CD14-positive monocyte (primary cell): ENCODE measurements around the gene ST3GAL5. TPM values are rescaled to one million over a fixed set of nuclear protein-coding genes. Genes with fewer than 3 reads are reported as not detected.
A peak's percentile ranks its signal among the peaks of the same experiment; 100 is the strongest.

Experiments
- DNase-seq, 3 donors: peaks; one replicate each; pipeline ENCODE4 v3.0.0-alpha.2; 2011 to 2022
- H2AFZ ChIP-seq: 2 replicates; pipeline ENCODE4 v1.6.0; 2012; ENCODE audit warnings: mild to moderate bottlenecking, low read depth, low read length, inconsistent platforms; ENCODE audit not compliant: insufficient read depth, poor library complexity, severe bottlenecking
- H3K27ac ChIP-seq, 2 donors: 1 replicate in 1 of 2; 2 replicates in 1 of 2; pipeline ENCODE4 v1.5.1; 2012 to 2013; ENCODE audit warnings: low read length in 2 of 2, control low read depth in 1 of 2, inconsistent platforms in 1 of 2, low read depth in 1 of 2, mild to moderate bottlenecking in 1 of 2
- H3K27me3 ChIP-seq, 2 donors: one replicate each; pipeline versions ENCODE4 v1.6.0 to v1.6.1; 2011 to 2013; ENCODE audit warnings: low read length in 2 of 2; ENCODE audit not compliant: control insufficient read depth in 2 of 2, insufficient read depth in 2 of 2
- H3K36me3 ChIP-seq, 2 donors: replicated peaks in 1 of 2; 1 replicate in 1 of 2; 2 replicates in 1 of 2; pipeline versions ENCODE4 v1.5.1 to v1.6.1; 2012 to 2013; ENCODE audit warnings: low read length in 2 of 2, control low read depth in 1 of 2, inconsistent platforms in 1 of 2, mild to moderate bottlenecking in 1 of 2; ENCODE audit not compliant: insufficient read depth in 2 of 2, control insufficient read depth in 1 of 2
- H3K4me1 ChIP-seq, 2 donors: 1 replicate in 1 of 2; 2 replicates in 1 of 2; pipeline versions ENCODE4 v1.5.1 to v1.6.1; 2012 to 2013; ENCODE audit warnings: low read length in 2 of 2, control low read depth in 1 of 2, inconsistent platforms in 1 of 2, mild to moderate bottlenecking in 1 of 2, moderate library complexity in 1 of 2; ENCODE audit not compliant: insufficient read depth in 2 of 2, control insufficient read depth in 1 of 2
- H3K4me2 ChIP-seq: replicated peaks from 2 replicates; pipeline ENCODE3; 2012; ENCODE audit warnings: low read length, moderate library complexity, mild to moderate bottlenecking; ENCODE audit not compliant: poor library complexity, severe bottlenecking; ENCODE audit errors: extremely low read depth
- H3K4me3 ChIP-seq, 3 experiments: fragments of 200-600 bp in 1 of 3; sonication (generic) in 1 of 3; replicated peaks in 1 of 3; 1 replicate in 2 of 3; 2 replicates in 1 of 3; pipeline ENCODE4 v1.5.1; 2011 to 2013; ENCODE audit warnings: low read length in 3 of 3, mild to moderate bottlenecking in 3 of 3, control low read depth in 2 of 3, low read depth in 2 of 3, inconsistent platforms in 1 of 3, moderate library complexity in 1 of 3
- H3K79me2 ChIP-seq: 2 replicates; pipeline ENCODE4 v1.6.0; 2012; ENCODE audit warnings: mild to moderate bottlenecking, control low read depth, inconsistent platforms, low read length, moderate library complexity; ENCODE audit not compliant: insufficient read depth
- H3K9ac ChIP-seq: 2 replicates; pipeline ENCODE4 v1.6.0; 2017; ENCODE audit warnings: low read length, mild to moderate bottlenecking; ENCODE audit not compliant: insufficient read depth, poor library complexity, severe bottlenecking
- H3K9me3 ChIP-seq, 2 donors: replicated peaks in 1 of 2; 1 replicate in 1 of 2; 2 replicates in 1 of 2; pipeline versions ENCODE4 v1.5.1 to v1.6.1; 2012 to 2013; ENCODE audit warnings: low read length in 2 of 2, control low read depth in 1 of 2; ENCODE audit not compliant: control insufficient read depth in 1 of 2, insufficient read depth in 1 of 2
- H4K20me1 ChIP-seq: 2 replicates; pipeline ENCODE4 v1.6.0; 2012; ENCODE audit warnings: mild to moderate bottlenecking, low read length, control low read depth, moderate library complexity; ENCODE audit not compliant: insufficient read depth
- H3K27ac Mint-ChIP-seq, 7 donors: one replicate each; pipeline ENCODE4 v1.8.0; 2020; ENCODE audit warnings: mild to moderate bottlenecking in 7 of 7, mixed read lengths in 7 of 7, moderate library complexity in 6 of 7, inconsistent platforms in 2 of 7
- H3K27me3 Mint-ChIP-seq, 3 donors: one replicate each; pipeline ENCODE4 v1.8.0; 2021 to 2022; ENCODE audit warnings: low read depth in 3 of 3, mild to moderate bottlenecking in 3 of 3, mixed read lengths in 3 of 3, moderate library complexity in 3 of 3, inconsistent platforms in 1 of 3
- H3K36me3 Mint-ChIP-seq, 2 donors: one replicate each; pipeline ENCODE4 v1.8.0; 2020; ENCODE audit warnings: mixed read lengths in 2 of 2, inconsistent platforms in 1 of 2, mild to moderate bottlenecking in 1 of 2
- H3K4me1 Mint-ChIP-seq: one replicate; pipeline ENCODE4 v1.8.0; 2020; ENCODE audit warnings: mild to moderate bottlenecking, mixed read lengths
- H3K4me3 Mint-ChIP-seq, 2 donors: one replicate each; pipeline ENCODE4 v1.8.0; 2020; ENCODE audit warnings: mild to moderate bottlenecking in 2 of 2, mixed read lengths in 2 of 2, moderate library complexity in 1 of 2
- H3K9me3 Mint-ChIP-seq, 7 donors: one replicate each; pipeline ENCODE4 v1.8.0; 2020 to 2022; ENCODE audit warnings: mixed read lengths in 7 of 7, mild to moderate bottlenecking in 6 of 7, moderate library complexity in 6 of 7, inconsistent platforms in 2 of 7
- CTCF ChIP-seq: fragments of 200-600 bp; IDR thresholded peaks from one replicate; pipeline ENCODE4 v1.8.0; 2022; ENCODE audit warnings: antibody characterized with exemption, mild to moderate bottlenecking
- WGBS: methylation state at CpG from one replicate; pipeline ENCODE4 v1.1.5; 2013; ENCODE audit warnings: missing lambda C conversion rate; ENCODE audit not compliant: insufficient coverage; 5-methylcytosine and 5-hydroxymethylcytosine counted together
- intact Hi-C, 2 donors: fragments of 100-400 bp; cut with micrococcal nuclease; formaldehyde crosslinking; loops; one replicate each; pipeline versions ENCODE4 v1.15.0 to v1.15.1; 2023
- polyA plus RNA-seq, 3 donors: library from polyadenylated mRNA; depleted of rRNA in 1 of 3; unstranded in 2 of 3; stranded (reverse) in 1 of 3; fragments of 300-500 nt in 2 of 3; fragments of >200 nt in 1 of 3; fragmentation: Illumina TruSeq in 2 of 3; gene quantifications; 1 replicate in 2 of 3; 2 replicates in 1 of 3; pipeline ENCODE4 v1.2.3, GENCODE V29; 2012 to 2021

ST3GAL5 gene
- polyA plus RNA-seq, 3 donors: 14.0 to 51.2 (median 19.5) TPM

GRCh38 chr2:85813211-85813981, 75.4 kb downstream of the ST3GAL5 start:
- DNase-seq: no peak
- intact Hi-C loops: loop anchor here (5.0 kb wide), 2 partner anchors 86 to 176 kb away; no protein-coding TSS in a partner anchor
- peak overlapping the region; percentile 31 for H2AFZ ChIP-seq
- Mint-ChIP-seq H3K4me3 (no peak overlapping the region), H3K36me3 (no peaks in the 10 kb centered on the region), H3K4me1 (peaks cover 5% of the 10 kb centered on the region), H3K9me3 (no peaks in the 10 kb centered on the region), H3K27ac (no peak overlapping the region), H3K27me3 (peaks cover 10 to 24% (median 19%) of the 10 kb centered on the region in 3 donors)
- 100% methylated on average over 2 of the region's 7 CpGs for WGBS
- no peaks in the 10 kb centered on the region for H4K20me1 ChIP-seq
- no peaks in the 10 kb centered on the region for H3K79me2 ChIP-seq
- H3K9ac ChIP-seq: no peak overlapping the region
- H3K27me3 ChIP-seq: peaks cover 0 to 5% of the 10 kb centered on the region in 2 donors
- H3K4me2 ChIP-seq: no peak overlapping the region
- TF ChIP-seq CTCF: no peak
- H3K4me1 ChIP-seq: no peaks in the 10 kb centered on the region
- H3K4me3 ChIP-seq: no peak overlapping the region
- no peak overlapping the region for H3K27ac ChIP-seq
- no peaks in the 10 kb centered on the region for H3K36me3 ChIP-seq
- no peaks in the 10 kb centered on the region for H3K9me3 ChIP-seq

- Histone ChIP-seq H3K79me2 (no peaks in the 10 kb centered on the region), H4K20me1 (no peaks in the 10 kb centered on the region), H3K4me1 (no peaks in the 10 kb centered on the region), H2AFZ (no peak overlapping the region), H3K27me3 (peaks cover 0 to 5% of the 10 kb centered on the region in 2 donors), H3K9ac (no peak overlapping the region), H3K4me3 (no peak overlapping the region), H3K36me3 (no peaks in the 10 kb centered on the region), H3K27ac (no peak overlapping the region), H3K4me2 (no peak overlapping the region), H3K9me3 (no peaks in the 10 kb centered on the region)
- intact Hi-C loops: loop anchor here (5.0 kb wide), 2 partner anchors 85 to 175 kb away; no protein-coding TSS in a partner anchor
- no peak for TF ChIP-seq CTCF
- Mint-ChIP-seq H3K27me3 (peaks cover 7 to 19% (median 18%) of the 10 kb centered on the region in 3 donors), H3K9me3 (no peaks in the 10 kb centered on the region), H3K4me3 (no peak overlapping the region), H3K27ac (no peak overlapping the region), H3K36me3 (no peaks in the 10 kb centered on the region), H3K4me1 (peaks cover 5% of the 10 kb centered on the region)
- no peak for DNase-seq
- WGBS: 75% methylated on average over 4 of the region's 10 CpGs
These were observed 76.6 kb downstream of the ST3GAL5 start for GRCh38 chr2:85812094-85812735.
